Measurements from ENCODE around the gene SMPDL3A.

Gene SMPDL3A

DNA sequence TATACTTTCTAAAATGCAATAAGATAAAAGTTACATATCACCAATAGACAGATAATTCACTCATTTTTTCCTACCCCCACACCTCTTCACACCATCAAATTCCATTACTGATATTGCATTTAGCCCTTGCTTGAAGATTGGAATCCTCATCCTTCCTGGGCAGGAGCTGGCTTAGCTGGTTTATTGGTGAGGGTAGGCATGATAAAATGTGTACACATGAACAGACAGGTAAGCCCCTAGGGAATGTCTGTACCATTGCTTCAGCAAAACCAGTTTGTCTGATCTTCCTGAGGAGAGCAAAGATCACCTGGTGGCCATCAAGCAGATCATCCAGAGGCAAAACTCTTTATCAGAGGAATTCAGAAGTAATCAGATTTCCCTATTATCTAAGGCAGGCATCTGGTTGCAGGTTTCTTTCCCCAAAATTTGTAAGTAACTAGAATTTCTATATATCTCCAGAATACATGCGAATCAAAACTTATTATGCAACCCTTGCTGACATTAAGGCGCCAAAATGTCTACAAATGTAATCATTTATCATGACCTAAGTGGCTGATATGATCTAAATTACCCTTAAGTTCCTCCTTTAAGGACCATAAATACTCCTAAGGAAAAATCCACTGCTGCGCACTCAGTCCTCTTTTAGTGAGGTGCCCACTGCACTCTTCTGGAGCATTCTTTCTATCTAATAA is 16.2 kb upstream of the SMPDL3A start:
- no peak for TF ChIP-seq ARNT (IDR thresholded peaks at IDR 0.05)
- no peak for TF ChIP-seq FOXK2 (IDR thresholded peaks at IDR 0.05)
- no peak for TF ChIP-seq LEF1 (IDR thresholded peaks at IDR 0.05; ENCODE audit: borderline replicate concordance)
- no peak for TF ChIP-seq CTBP1 (IDR thresholded peaks at IDR 0.05; ENCODE audit: borderline replicate concordance)
- TF ChIP-seq SUZ12 (IDR thresholded peaks at IDR 0.05): no peak
- TF ChIP-seq FOXM1 (IDR thresholded peaks at IDR 0.05; ENCODE audit: borderline replicate concordance): no peak
- no peak for TF ChIP-seq BHLHE40 (IDR thresholded peaks at IDR 0.05; ENCODE audit: borderline replicate concordance)
- TF ChIP-seq, protein P1, sequence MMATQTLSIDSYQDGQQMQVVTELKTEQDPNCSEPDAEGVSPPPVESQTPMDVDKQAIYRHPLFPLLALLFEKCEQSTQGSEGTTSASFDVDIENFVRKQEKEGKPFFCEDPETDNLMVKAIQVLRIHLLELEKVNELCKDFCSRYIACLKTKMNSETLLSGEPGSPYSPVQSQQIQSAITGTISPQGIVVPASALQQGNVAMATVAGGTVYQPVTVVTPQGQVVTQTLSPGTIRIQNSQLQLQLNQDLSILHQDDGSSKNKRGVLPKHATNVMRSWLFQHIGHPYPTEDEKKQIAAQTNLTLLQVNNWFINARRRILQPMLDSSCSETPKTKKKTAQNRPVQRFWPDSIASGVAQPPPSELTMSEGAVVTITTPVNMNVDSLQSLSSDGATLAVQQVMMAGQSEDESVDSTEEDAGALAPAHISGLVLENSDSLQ (IDR thresholded peaks at IDR 0.05): no peak
- TF ChIP-seq NFRKB (IDR thresholded peaks at IDR 0.05): no peak
- no peak for TF ChIP-seq L3MBTL2 (conservative IDR thresholded peaks at IDR 0.05)
- TF ChIP-seq TARDBP (IDR thresholded peaks at IDR 0.05): no peak
- no peak for TF ChIP-seq ZNF384 (IDR thresholded peaks at IDR 0.05)
- no peak for TF ChIP-seq HDGF (IDR thresholded peaks at IDR 0.05; ENCODE audit: borderline replicate concordance)
- no peak for TF ChIP-seq ELF4 (IDR thresholded peaks at IDR 0.05)
- no peak for TF ChIP-seq FOXA1 (IDR thresholded peaks at IDR 0.05)
- ChIA-PET POLR2A (no interaction called here), CTCF (no interaction called here)
- DNase-seq (ENCODE audit: extremely low spot score): no peak

- POLR2A ChIA-PET: no interaction called here
These were observed 13.1 kb upstream of the SMPDL3A start for GRCh38 chr6:122775975-122776374.

GRCh38 chr6:122778302-122778701 is 10.8 kb upstream of the SMPDL3A start:
- DNase-seq (ENCODE audit: extremely low spot score): no peak
- TF ChIP-seq NFRKB (IDR thresholded peaks at IDR 0.05) (no peak), HDGF (IDR thresholded peaks at IDR 0.05; ENCODE audit: borderline replicate concordance) (no peak), FOXM1 (IDR thresholded peaks at IDR 0.05; ENCODE audit: borderline replicate concordance) (no peak), TARDBP (IDR thresholded peaks at IDR 0.05) (no peak), SUZ12 (IDR thresholded peaks at IDR 0.05) (no peak), L3MBTL2 (conservative IDR thresholded peaks at IDR 0.05) (no peak), ARNT (IDR thresholded peaks at IDR 0.05) (no peak), SP1 (IDR thresholded peaks at IDR 0.05) (no peak), CTBP1 (IDR thresholded peaks at IDR 0.05; ENCODE audit: borderline replicate concordance) (no peak), FOXA1 (IDR thresholded peaks at IDR 0.05) (no peak), ZNF384 (IDR thresholded peaks at IDR 0.05) (no peak), LEF1 (IDR thresholded peaks at IDR 0.05; ENCODE audit: borderline replicate concordance) (no peak), FOXK2 (IDR thresholded peaks at IDR 0.05) (no peak)
- TF ChIP-seq, protein P1 (IDR thresholded peaks at IDR 0.05): no peak
- CTCF ChIA-PET: no interaction called here
- POLR2A ChIA-PET: no interaction called here

More at GRCh38 chr6:122775975-122776374, 13.1 kb upstream of the SMPDL3A start:
- CTCF ChIA-PET: no interaction called here
- no peak for TF ChIP-seq BHLHE40 (IDR thresholded peaks at IDR 0.05; ENCODE audit: borderline replicate concordance)
- TF ChIP-seq SP1 (IDR thresholded peaks at IDR 0.05): no peak
- no peak for TF ChIP-seq LEF1 (IDR thresholded peaks at IDR 0.05; ENCODE audit: borderline replicate concordance)
- TF ChIP-seq FOXK2 (IDR thresholded peaks at IDR 0.05): no peak
- TF ChIP-seq FOXM1 (IDR thresholded peaks at IDR 0.05; ENCODE audit: borderline replicate concordance): no peak
- TF ChIP-seq HDGF (IDR thresholded peaks at IDR 0.05; ENCODE audit: borderline replicate concordance): no peak
- TF ChIP-seq NFRKB (IDR thresholded peaks at IDR 0.05): no peak
- TF ChIP-seq FOXA1 (IDR thresholded peaks at IDR 0.05): no peak
- TF ChIP-seq ARNT (IDR thresholded peaks at IDR 0.05): no peak
- no peak for TF ChIP-seq SUZ12 (IDR thresholded peaks at IDR 0.05)
- TF ChIP-seq, protein P1 (IDR thresholded peaks at IDR 0.05): no peak
- TF ChIP-seq ZNF384 (IDR thresholded peaks at IDR 0.05): no peak
- no peak for TF ChIP-seq TARDBP (IDR thresholded peaks at IDR 0.05)
- no peak for TF ChIP-seq ELF4 (IDR thresholded peaks at IDR 0.05)
- no peak for TF ChIP-seq CTBP1 (IDR thresholded peaks at IDR 0.05; ENCODE audit: borderline replicate concordance)
- no peak for TF ChIP-seq L3MBTL2 (conservative IDR thresholded peaks at IDR 0.05)
- no peak for DNase-seq (ENCODE audit: extremely low spot score)

DNA sequence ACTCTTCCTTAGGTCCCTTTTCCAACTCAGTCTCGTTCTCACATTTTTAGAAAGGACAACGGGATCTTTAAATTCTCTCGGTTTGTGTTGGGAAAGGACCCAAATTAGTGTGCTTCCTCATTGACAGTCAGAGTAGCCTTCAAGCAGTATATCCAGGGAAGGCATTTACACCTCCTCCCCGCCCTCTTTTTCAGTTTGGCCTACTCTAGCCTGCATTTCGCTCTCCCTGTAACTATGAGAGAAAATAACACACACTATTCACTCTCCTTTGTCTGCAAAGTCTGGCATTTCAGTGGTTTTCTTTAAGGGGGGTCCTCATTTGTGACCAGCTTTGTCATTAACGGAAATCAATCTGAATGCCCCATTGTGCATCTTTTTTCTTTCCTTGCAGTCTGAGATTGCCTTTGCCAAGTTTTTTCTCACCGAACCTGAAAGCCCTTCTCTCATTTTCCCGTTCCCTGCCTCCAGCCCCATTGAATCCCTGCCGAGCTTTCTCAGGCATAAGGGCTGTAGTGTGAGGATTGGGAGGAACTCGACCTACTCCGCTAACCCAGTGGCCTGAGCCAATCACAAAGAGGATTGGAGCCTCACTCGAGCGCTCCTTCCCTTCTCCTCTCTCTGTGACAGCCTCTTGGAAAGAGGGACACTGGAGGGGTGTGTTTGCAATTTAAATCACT is 9.9 kb upstream of the SMPDL3A start:
- POLR2A ChIA-PET: interaction anchor here (2.1 kb wide), 1 partner anchor 10 kb away, joined by 9 read pairs; the partner anchor contains the start of gene SMPDL3A
- no peak for DNase-seq (ENCODE audit: extremely low spot score)
- TF ChIP-seq HDGF (IDR thresholded peaks at IDR 0.05; ENCODE audit: borderline replicate concordance) (no peak), SP1 (IDR thresholded peaks at IDR 0.05) (no peak), TARDBP (IDR thresholded peaks at IDR 0.05) (no peak), ARNT (IDR thresholded peaks at IDR 0.05) (no peak), CTBP1 (IDR thresholded peaks at IDR 0.05; ENCODE audit: borderline replicate concordance) (no peak), NFRKB (IDR thresholded peaks at IDR 0.05) (no peak), ELF4 (IDR thresholded peaks at IDR 0.05) (no peak), FOXK2 (IDR thresholded peaks at IDR 0.05) (no peak), FOXM1 (IDR thresholded peaks at IDR 0.05; ENCODE audit: borderline replicate concordance) (no peak)
- TF ChIP-seq, protein P1 (IDR thresholded peaks at IDR 0.05): no peak
- CTCF ChIA-PET: interaction anchor here (0.7 kb wide), 1 partner anchor 35 kb away, joined by 3 read pairs; no protein-coding TSS in a partner anchor

DNA sequence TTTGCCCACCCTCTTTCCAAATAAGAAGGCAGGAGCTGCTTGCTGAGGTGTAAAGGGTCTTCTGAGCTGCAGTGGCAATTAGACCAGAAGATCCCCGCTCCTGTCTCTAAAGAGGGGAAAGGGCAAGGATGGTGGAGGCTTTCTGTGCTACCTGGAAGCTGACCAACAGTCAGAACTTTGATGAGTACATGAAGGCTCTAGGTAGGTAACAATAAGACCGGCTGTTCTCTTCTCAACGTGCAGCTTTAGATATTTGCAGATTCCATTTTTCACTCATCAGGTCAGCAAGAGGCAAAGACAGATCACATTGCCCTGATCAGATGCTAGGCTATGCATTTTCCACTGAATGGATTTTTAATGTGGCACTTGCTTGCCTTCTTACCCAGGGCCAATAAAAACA is 9.4 kb upstream of the SMPDL3A start, which contains the start of gene FABP7:
FABP7 (plus strand) TSS at position 50 of the 400 bp plus-strand sequence; CDS start at position 129, 79 bp downstream.
- TF ChIP-seq BHLHE40 (IDR thresholded peaks at IDR 0.05; ENCODE audit: borderline replicate concordance) (no peak), SP1 (IDR thresholded peaks at IDR 0.05) (no peak), FOXA1 (IDR thresholded peaks at IDR 0.05) (no peak), LEF1 (IDR thresholded peaks at IDR 0.05; ENCODE audit: borderline replicate concordance) (no peak), TARDBP (IDR thresholded peaks at IDR 0.05) (no peak), ELF4 (IDR thresholded peaks at IDR 0.05) (no peak), ARNT (IDR thresholded peaks at IDR 0.05) (no peak), HDGF (IDR thresholded peaks at IDR 0.05; ENCODE audit: borderline replicate concordance) (no peak), FOXM1 (IDR thresholded peaks at IDR 0.05; ENCODE audit: borderline replicate concordance) (no peak), L3MBTL2 (conservative IDR thresholded peaks at IDR 0.05) (no peak), FOXK2 (IDR thresholded peaks at IDR 0.05) (no peak)
- DNase-seq (ENCODE audit: extremely low spot score): no peak
- POLR2A ChIA-PET: interaction anchor here (2.1 kb wide), 1 partner anchor 9 kb away, joined by 9 read pairs; the partner anchor contains the start of gene SMPDL3A
- CTCF ChIA-PET: interaction anchor here (0.7 kb wide), 1 partner anchor 35 kb away, joined by 3 read pairs; no protein-coding TSS in a partner anchor

All from HEK293T (cell line).